ENCODE measurements around the gene SLC4A5. TPM values are rescaled to one million over a fixed set of nuclear protein-coding genes. Genes with fewer than 3 reads are reported as not detected.

The SLC4A5 gene
- total RNA-seq, 2 donors from 2014 or later, result 2.2 to 9.5 TPM

GRCh38 chr2:74291218-74291544 is 52.0 kb downstream of the SLC4A5 start:
- DNase-seq (ENCODE audit: low spot score) (no peak), ATAC-seq (ENCODE audit: insufficient number of reproducible peaks, low FRiP score, low read depth) (no peak)
- no peak overlapping the region for H3K4me3 ChIP-seq
- no peak overlapping the region for H3K27ac ChIP-seq
- TF ChIP-seq CTCF (IDR thresholded peaks at IDR 0.05), result no peak
- no peaks in the 10 kb centered on the region for H3K9me3 ChIP-seq
- H3K4me1 ChIP-seq (ENCODE audit: control insufficient read depth in 1 of 2, low read depth in 2 of 2), result no peaks in the 10 kb centered on the region
- H3K27me3 ChIP-seq (replicated peaks; ENCODE audit: insufficient read depth), result no peaks in the 10 kb centered on the region
- no peaks in the 10 kb centered on the region for H3K36me3 ChIP-seq

- ATAC-seq (ENCODE audit: insufficient number of reproducible peaks, low FRiP score, low read depth), result no peak
- H3K9me3 ChIP-seq, result no peaks in the 10 kb centered on the region
- no peaks in the 10 kb centered on the region for H3K36me3 ChIP-seq
- no peaks in the 10 kb centered on the region for H3K4me1 ChIP-seq (ENCODE audit: control insufficient read depth in 1 of 2, low read depth in 2 of 2)
- H3K27ac ChIP-seq, result no peak overlapping the region
- no peaks in the 10 kb centered on the region for H3K27me3 ChIP-seq (replicated peaks; ENCODE audit: insufficient read depth)
- DNase-seq (ENCODE audit: low spot score), result no peak
- TF ChIP-seq CTCF (IDR thresholded peaks at IDR 0.05), result no peak
- H3K4me3 ChIP-seq, result no peak overlapping the region
These were observed 52.6 kb downstream of the SLC4A5 start for GRCh38 chr2:74290466-74291217.

DNA sequence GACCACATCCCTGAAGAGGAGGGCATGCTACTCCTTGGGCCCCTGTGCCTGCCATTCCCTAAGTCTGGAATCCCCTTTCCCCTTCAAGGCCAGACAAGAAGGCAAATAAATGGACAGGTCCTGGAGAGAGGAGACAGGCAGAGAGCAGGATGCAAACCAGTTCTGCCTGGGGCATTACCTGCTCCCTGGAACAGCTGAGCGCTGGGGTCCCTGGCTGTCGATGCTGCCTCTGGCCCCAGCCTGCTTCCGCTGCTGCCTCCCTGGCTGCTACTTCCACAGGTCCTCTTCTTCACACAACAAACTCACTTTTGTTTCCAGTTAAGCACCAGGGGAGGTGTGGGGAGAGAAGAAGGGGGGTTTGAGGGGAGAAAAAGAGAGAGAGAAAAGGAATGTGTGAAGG is 53.1 kb downstream of the SLC4A5 start:
- Histone ChIP-seq H3K9me3 (no peaks in the 10 kb centered on the region), H3K4me1 (ENCODE audit: control insufficient read depth in 1 of 2, low read depth in 2 of 2) (no peaks in the 10 kb centered on the region), H3K27ac (no peak overlapping the region), H3K36me3 (no peaks in the 10 kb centered on the region), H3K4me3 (no peak overlapping the region), H3K27me3 (replicated peaks; ENCODE audit: insufficient read depth) (no peaks in the 10 kb centered on the region)
- DNase-seq (ENCODE audit: low spot score), result no peak
- no peak for TF ChIP-seq CTCF (IDR thresholded peaks at IDR 0.05)
- no peak for ATAC-seq (ENCODE audit: insufficient number of reproducible peaks, low FRiP score, low read depth)

DNA sequence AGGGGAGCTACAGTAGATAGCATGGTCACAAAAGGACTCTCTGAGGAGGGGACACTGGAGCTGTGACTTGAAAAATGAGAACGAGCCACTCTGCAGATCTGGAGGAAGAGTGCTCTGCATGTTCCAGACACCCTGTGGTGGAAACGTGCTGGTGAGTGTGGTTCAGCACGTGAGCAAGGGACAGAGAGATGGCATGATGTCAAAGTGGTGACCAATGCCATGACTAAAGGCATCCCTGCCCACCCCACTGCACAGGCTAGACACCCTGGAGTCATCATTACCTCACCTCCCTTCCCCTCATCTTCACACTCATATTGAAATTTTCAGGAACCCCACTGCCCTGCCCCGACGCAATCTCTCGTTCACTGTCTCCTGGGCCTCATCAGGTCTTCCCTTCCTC is 56.5 kb downstream of the SLC4A5 start:
- Histone ChIP-seq H3K4me1 (ENCODE audit: control insufficient read depth in 1 of 2, low read depth in 2 of 2) (no peaks in the 10 kb centered on the region), H3K4me3 (no peak overlapping the region), H3K9me3 (no peaks in the 10 kb centered on the region), H3K27me3 (replicated peaks; ENCODE audit: insufficient read depth) (no peaks in the 10 kb centered on the region), H3K27ac (no peak overlapping the region), H3K36me3 (no peaks in the 10 kb centered on the region)
- no peak for ATAC-seq (ENCODE audit: insufficient number of reproducible peaks, low FRiP score, low read depth)
- no peak for TF ChIP-seq CTCF (IDR thresholded peaks at IDR 0.05)
- DNase-seq (ENCODE audit: low spot score), result no peak

DNA sequence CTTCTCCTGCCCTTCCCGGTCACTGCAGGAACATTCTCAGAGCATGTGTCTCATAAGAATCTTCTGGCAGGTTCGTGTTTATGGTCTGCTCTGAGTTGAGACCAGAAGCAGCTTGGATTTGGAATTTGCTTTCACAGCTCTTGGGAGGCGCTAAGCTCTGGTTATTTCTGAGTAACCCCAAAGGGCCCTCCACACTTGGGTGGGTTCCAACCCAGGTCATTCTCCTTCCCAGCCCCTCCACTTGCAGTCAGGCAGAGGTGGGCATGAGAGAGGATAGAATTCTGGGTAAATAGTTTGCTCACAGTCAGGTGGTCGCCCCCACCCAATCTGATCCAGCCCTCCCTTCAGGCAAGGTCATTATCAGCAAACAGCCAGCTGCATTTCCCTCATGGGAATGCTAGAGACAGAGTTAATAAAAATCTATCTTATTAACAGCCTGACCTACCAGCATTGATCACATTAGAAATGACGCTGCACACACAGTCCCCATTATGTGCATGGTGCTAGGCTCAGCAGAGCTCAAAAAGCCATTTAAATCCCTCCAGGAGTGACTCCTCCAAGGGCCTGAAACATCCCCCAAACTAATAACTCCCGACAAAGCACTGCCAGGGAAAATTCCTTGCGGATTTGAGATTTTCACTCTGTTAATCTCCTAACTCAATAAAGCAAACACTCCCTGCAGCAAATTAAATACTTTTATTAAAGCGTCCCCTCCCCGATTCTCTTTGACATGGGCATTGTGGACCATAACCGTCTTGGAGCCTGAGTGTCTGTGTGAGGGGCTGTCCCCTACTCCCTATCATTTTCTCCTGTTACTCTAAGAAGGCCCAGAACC is 61.9 kb downstream of the SLC4A5 start:
- no peaks in the 10 kb centered on the region for H3K36me3 ChIP-seq
- TF ChIP-seq CTCF (IDR thresholded peaks at IDR 0.05), result no peak
- ATAC-seq (ENCODE audit: insufficient number of reproducible peaks, low FRiP score, low read depth), result no peak
- H3K27ac ChIP-seq, result no peak overlapping the region
- H3K4me1 ChIP-seq (ENCODE audit: control insufficient read depth in 1 of 2, low read depth in 2 of 2), result no peaks in the 10 kb centered on the region
- no peak for DNase-seq (ENCODE audit: low spot score)
- no peaks in the 10 kb centered on the region for H3K27me3 ChIP-seq (replicated peaks; ENCODE audit: insufficient read depth)
- no peak overlapping the region for H3K4me3 ChIP-seq
- H3K9me3 ChIP-seq, result no peaks in the 10 kb centered on the region
